K562 (cell line): ENCODE measurements around the gene PPP1R15A. TPM values are rescaled to one million over a fixed set of nuclear protein-coding genes. Genes with fewer than 3 reads are reported as not detected.

Experiments
- CBX5 ChIP-seq: IDR thresholded peaks from 2 replicates; pipeline ENCODE4 v1.6.1; 2014; ENCODE audit warnings: low read depth, borderline replicate concordance
- DIDO1 ChIP-seq: fragments of 450-650 bp; IDR thresholded peaks from 2 replicates; pipeline ENCODE4 v1.6.1; 2016; ENCODE audit warnings: low read depth, missing biosample characterization, missing genetic modification characterization
- EZH2 ChIP-seq: IDR thresholded peaks from 2 replicates; pipeline ENCODE4 v1.6.1; 2012; ENCODE audit warnings: low read depth, mild to moderate bottlenecking, inconsistent platforms, low read length, borderline replicate concordance
- LCOR ChIP-seq: sonication (generic); formaldehyde crosslinking; IDR thresholded peaks from 2 replicates; pipeline ENCODE4 v1.8.0; 2022; ENCODE audit warnings: mild to moderate bottlenecking, missing genetic modification reagents
- MAFK ChIP-seq: IDR thresholded peaks from 2 replicates; pipeline ENCODE4 v1.6.1; 2011; ENCODE audit warnings: low read length, improper control_type of control experiment
- RFX7 ChIP-seq: fragments of 250-450 bp; sonication (Bioruptor Pico); IDR thresholded peaks from 2 replicates; pipeline ENCODE4 v1.5.1; 2021; ENCODE audit warnings: mild to moderate bottlenecking
- SMARCA4 ChIP-seq: fragments of 450-650 bp; IDR thresholded peaks from 2 replicates; pipeline ENCODE4 v1.6.1; 2016
- TCF3 ChIP-seq: sonication (generic); formaldehyde crosslinking; IDR thresholded peaks from 2 replicates; pipeline ENCODE4 v1.4.0; 2020; ENCODE audit warnings: mild to moderate bottlenecking, missing genetic modification reagents
- ZNF165 ChIP-seq: fragments of 250-450 bp; sonication (Bioruptor Pico); IDR thresholded peaks from 2 replicates; pipeline ENCODE4 v1.4.0; 2020; ENCODE audit warnings: borderline replicate concordance
- ZNF551 ChIP-seq: fragments of 250-450 bp; sonication (Bioruptor Pico); IDR thresholded peaks from 2 replicates; pipeline ENCODE4 v1.5.0; 2021; ENCODE audit warnings: mild to moderate bottlenecking, moderate library complexity
- ZNF561 ChIP-seq: fragments of 450-650 bp; formaldehyde crosslinking; conservative IDR thresholded peaks from 2 replicates; pipeline ENCODE4 v1.4.0; 2020; ENCODE audit warnings: mild to moderate bottlenecking, moderate library complexity
- ZNF57 ChIP-seq: fragments of 450-650 bp; formaldehyde crosslinking; IDR thresholded peaks from 2 replicates; pipeline ENCODE4 v1.4.0; 2020; ENCODE audit warnings: mild to moderate bottlenecking, moderate library complexity
- polyA plus RNA-seq, 8 experiments: library from polyadenylated mRNA; depleted of rRNA in 4 of 8; stranded (reverse) in 5 of 8; unstranded in 3 of 8; fragments of >200 nt; fragmentation: Nextera tagmentation in 2 of 8; fragmentation: Illumina TruSeq in 1 of 8; extraction: Ambion mirVana in 2 of 8; extraction: Trizol in 1 of 8; gene quantifications; 2 replicates each; pipeline versions ENCODE4 v1.2.1 to v1.2.3, GENCODE V29; 2011 to 2014; ENCODE audit warnings: inconsistent platforms in 1 of 8, missing spikeins in 1 of 8
- total RNA-seq, 7 experiments: library from RNA; depleted of rRNA in 6 of 7; stranded (reverse); fragments of >200 nt in 6 of 7; fragmentation: Illumina TruSeq in 2 of 7; extraction: Trizol in 2 of 7; gene quantifications; 2 replicates each; pipeline versions ENCODE4 v1.2.1 to v1.2.3, GENCODE V29; 2011 to 2021; ENCODE audit warnings: low replicate concordance in 1 of 7
- TF ChIP-seq, protein P1 (sequence below): fragments of 450-650 bp; formaldehyde crosslinking; IDR thresholded peaks from 2 replicates; pipeline ENCODE4 v1.4.0; 2022; ENCODE audit warnings: mild to moderate bottlenecking, moderate library complexity
- TF ChIP-seq, protein P2 (sequence below), 2 experiments: IDR thresholded peaks; 2 replicates each; pipeline ENCODE4 v1.6.1; 2012; ENCODE audit warnings: improper control_type of control experiment in 2 of 2, low read depth in 2 of 2, low read length in 2 of 2, borderline replicate concordance in 1 of 2
- TF ChIP-seq, protein P3 (sequence below): sonication (generic); formaldehyde crosslinking; IDR thresholded peaks from 2 replicates; pipeline ENCODE4 v1.8.1; 2023; ENCODE audit warnings: mild to moderate bottlenecking, missing genetic modification reagents

The PPP1R15A gene
- total and polyA plus RNA-seq, 9 of the 15 experiments (the other 6 are each of a cell fraction or from before 2014, with no cell fraction given), result 0.42 to 73.7 (median 44.0) TPM

DNA sequence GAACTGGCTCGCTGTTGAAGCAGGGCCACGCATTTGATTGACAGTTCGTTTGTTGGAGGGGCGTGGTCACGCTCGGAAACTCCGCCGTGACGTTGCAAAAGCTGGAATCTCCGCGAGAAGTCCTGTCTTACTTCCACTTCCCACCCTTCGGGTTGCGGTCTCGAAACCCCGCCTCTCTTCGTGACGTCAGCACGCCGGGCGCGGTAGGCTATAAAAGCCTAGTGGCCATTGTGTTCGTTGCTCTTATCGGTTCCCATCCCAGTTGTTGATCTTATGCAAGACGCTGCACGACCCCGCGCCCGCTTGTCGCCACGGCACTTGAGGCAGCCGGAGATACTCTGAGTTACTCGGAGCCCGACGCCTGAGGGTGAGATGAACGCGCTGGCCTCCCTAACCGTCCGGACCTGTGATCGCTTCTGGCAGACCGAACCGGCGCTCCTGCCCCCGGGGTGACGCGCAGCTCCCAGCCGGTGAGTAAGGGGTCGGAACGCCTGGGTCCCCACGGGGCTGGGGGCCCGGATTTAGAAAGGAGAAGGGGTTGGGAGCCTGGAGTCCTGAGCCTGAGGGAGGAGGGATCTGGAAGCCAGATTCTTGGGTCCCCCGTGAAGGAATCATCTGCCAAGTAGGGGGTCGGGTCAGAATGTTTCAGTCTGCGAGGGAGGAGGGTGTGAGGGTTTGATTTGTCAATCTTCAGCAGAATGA is at the start of gene PPP1R15A (continued):
- TF ChIP-seq, protein P1, sequence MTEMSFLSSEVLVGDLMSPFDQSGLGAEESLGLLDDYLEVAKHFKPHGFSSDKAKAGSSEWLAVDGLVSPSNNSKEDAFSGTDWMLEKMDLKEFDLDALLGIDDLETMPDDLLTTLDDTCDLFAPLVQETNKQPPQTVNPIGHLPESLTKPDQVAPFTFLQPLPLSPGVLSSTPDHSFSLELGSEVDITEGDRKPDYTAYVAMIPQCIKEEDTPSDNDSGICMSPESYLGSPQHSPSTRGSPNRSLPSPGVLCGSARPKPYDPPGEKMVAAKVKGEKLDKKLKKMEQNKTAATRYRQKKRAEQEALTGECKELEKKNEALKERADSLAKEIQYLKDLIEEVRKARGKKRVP, result no peak
- TF ChIP-seq, protein P2, sequence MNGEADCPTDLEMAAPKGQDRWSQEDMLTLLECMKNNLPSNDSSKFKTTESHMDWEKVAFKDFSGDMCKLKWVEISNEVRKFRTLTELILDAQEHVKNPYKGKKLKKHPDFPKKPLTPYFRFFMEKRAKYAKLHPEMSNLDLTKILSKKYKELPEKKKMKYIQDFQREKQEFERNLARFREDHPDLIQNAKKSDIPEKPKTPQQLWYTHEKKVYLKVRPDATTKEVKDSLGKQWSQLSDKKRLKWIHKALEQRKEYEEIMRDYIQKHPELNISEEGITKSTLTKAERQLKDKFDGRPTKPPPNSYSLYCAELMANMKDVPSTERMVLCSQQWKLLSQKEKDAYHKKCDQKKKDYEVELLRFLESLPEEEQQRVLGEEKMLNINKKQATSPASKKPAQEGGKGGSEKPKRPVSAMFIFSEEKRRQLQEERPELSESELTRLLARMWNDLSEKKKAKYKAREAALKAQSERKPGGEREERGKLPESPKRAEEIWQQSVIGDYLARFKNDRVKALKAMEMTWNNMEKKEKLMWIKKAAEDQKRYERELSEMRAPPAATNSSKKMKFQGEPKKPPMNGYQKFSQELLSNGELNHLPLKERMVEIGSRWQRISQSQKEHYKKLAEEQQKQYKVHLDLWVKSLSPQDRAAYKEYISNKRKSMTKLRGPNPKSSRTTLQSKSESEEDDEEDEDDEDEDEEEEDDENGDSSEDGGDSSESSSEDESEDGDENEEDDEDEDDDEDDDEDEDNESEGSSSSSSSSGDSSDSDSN (IDR thresholded peaks at IDR 0.05; ENCODE audit: borderline replicate concordance in 1 of 2, low read depth in 2 of 2, low read length in 2 of 2), result peak; percentile 59 to 79; a peak in 2 of 4 replicates
- TF ChIP-seq ZNF561 (CRISPR knock-in tag), result no peak
- TF ChIP-seq TCF3 (CRISPR knock-in tag), result peak; percentile 68
- TF ChIP-seq ZNF165 (CRISPR knock-in tag), result no peak
- 0 out of 2 replicates have a peak, but pooled peaks have one; percentile 68 for TF ChIP-seq ZNF57 (CRISPR knock-in tag)
- TF ChIP-seq, protein P3, sequence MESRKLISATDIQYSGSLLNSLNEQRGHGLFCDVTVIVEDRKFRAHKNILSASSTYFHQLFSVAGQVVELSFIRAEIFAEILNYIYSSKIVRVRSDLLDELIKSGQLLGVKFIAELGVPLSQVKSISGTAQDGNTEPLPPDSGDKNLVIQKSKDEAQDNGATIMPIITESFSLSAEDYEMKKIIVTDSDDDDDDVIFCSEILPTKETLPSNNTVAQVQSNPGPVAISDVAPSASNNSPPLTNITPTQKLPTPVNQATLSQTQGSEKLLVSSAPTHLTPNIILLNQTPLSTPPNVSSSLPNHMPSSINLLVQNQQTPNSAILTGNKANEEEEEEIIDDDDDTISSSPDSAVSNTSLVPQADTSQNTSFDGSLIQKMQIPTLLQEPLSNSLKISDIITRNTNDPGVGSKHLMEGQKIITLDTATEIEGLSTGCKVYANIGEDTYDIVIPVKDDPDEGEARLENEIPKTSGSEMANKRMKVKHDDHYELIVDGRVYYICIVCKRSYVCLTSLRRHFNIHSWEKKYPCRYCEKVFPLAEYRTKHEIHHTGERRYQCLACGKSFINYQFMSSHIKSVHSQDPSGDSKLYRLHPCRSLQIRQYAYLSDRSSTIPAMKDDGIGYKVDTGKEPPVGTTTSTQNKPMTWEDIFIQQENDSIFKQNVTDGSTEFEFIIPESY (CRISPR knock-in tag), result 0 out of 2 replicates have a peak, but pooled peaks have one; percentile 36
- TF ChIP-seq EZH2, result no peak
- TF ChIP-seq SMARCA4, result no peak
- no peak for TF ChIP-seq ZNF551
- no peak for TF ChIP-seq DIDO1 (tag)
- peak; percentile 73; the same call in 1 of the 2 replicates for TF ChIP-seq MAFK
- TF ChIP-seq RFX7, result no peak
- no peak for TF ChIP-seq CBX5
- TF ChIP-seq LCOR, result peak; percentile 78
